ENCODE data around the gene CFAP90. TPM values are rescaled to one million over a fixed set of nuclear protein-coding genes. Genes with fewer than 3 reads are reported as not detected.

CFAP90 gene
- total RNA-seq, 1 donor from 2014 or later: 5.3 TPM

- Mint-ChIP-seq H3K36me3 (peaks cover 47% of the 10 kb centered on the region), H3K27me3 (no peaks in the 10 kb centered on the region), H3K9me3 (no peaks in the 10 kb centered on the region), H3K4me3 (no peak overlapping the region), H3K27ac (no peak overlapping the region), H3K4me1 (ENCODE audit: unreplicated experiment) (peaks cover 13% of the 10 kb centered on the region)
- DNase-seq (ENCODE audit: extremely low spot score, unreplicated experiment): no peak
- TF ChIP-seq CTCF (conservative IDR thresholded peaks at IDR 0.05): no peak
Observed at GRCh38 chr5:7878381-7878873, 27.5 kb upstream of the CFAP90 start.

- TF ChIP-seq CTCF (conservative IDR thresholded peaks at IDR 0.05): no peak
- Mint-ChIP-seq H3K27ac (no peak overlapping the region), H3K9me3 (no peaks in the 10 kb centered on the region), H3K36me3 (peaks cover 46% of the 10 kb centered on the region), H3K4me3 (no peak overlapping the region), H3K27me3 (no peaks in the 10 kb centered on the region), H3K4me1 (ENCODE audit: unreplicated experiment) (peaks cover 14% of the 10 kb centered on the region)
- no peak for DNase-seq (ENCODE audit: extremely low spot score, unreplicated experiment)
Observed at GRCh38 chr5:7877851-7878250, 26.9 kb upstream of the CFAP90 start.

GRCh38 chr5:7876867-7877266, 25.9 kb upstream of the CFAP90 start:
- no peak for DNase-seq (ENCODE audit: extremely low spot score, unreplicated experiment)
- Mint-ChIP-seq H3K9me3 (no peaks in the 10 kb centered on the region), H3K4me3 (no peak overlapping the region), H3K27ac (no peak overlapping the region), H3K4me1 (ENCODE audit: unreplicated experiment) (peaks cover 17% of the 10 kb centered on the region), H3K27me3 (no peaks in the 10 kb centered on the region), H3K36me3 (peaks cover 44% of the 10 kb centered on the region)
- no peak for TF ChIP-seq CTCF (conservative IDR thresholded peaks at IDR 0.05)

GRCh38 chr5:7875151-7875550, 24.2 kb upstream of the CFAP90 start:
- Mint-ChIP-seq H3K36me3 (peaks cover 32% of the 10 kb centered on the region), H3K9me3 (no peaks in the 10 kb centered on the region), H3K27me3 (no peaks in the 10 kb centered on the region), H3K4me1 (ENCODE audit: unreplicated experiment) (peaks cover 27% of the 10 kb centered on the region), H3K4me3 (no peak overlapping the region), H3K27ac (no peak overlapping the region)
- DNase-seq (ENCODE audit: extremely low spot score, unreplicated experiment): no peak
- TF ChIP-seq CTCF (conservative IDR thresholded peaks at IDR 0.05): no peak

DNA sequence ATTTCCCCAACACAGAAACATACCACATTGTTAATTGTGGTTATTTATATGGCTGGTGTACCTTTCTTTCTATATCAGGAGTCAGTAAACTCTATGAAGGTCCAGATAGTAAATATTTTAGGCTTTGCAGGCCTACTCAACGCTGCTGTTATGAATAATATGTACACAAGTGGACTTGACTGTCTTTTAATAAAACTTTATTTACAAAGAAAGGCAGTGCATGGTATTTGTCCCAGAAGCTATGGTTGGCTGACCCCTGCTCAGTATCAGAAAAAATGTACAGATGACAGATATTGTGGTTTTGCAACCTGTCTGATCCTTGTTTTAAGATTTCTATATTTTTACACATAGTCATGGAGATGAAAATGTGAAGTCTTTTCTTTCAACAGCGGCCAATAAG, 23.7 kb upstream of the CFAP90 start:
- Mint-ChIP-seq H3K27me3 (no peaks in the 10 kb centered on the region), H3K4me1 (ENCODE audit: unreplicated experiment) (peaks cover 32% of the 10 kb centered on the region), H3K36me3 (peaks cover 32% of the 10 kb centered on the region), H3K9me3 (no peaks in the 10 kb centered on the region), H3K4me3 (no peak overlapping the region), H3K27ac (no peak overlapping the region)
- no peak for TF ChIP-seq CTCF (conservative IDR thresholded peaks at IDR 0.05)
- no peak for DNase-seq (ENCODE audit: extremely low spot score, unreplicated experiment)

DNA sequence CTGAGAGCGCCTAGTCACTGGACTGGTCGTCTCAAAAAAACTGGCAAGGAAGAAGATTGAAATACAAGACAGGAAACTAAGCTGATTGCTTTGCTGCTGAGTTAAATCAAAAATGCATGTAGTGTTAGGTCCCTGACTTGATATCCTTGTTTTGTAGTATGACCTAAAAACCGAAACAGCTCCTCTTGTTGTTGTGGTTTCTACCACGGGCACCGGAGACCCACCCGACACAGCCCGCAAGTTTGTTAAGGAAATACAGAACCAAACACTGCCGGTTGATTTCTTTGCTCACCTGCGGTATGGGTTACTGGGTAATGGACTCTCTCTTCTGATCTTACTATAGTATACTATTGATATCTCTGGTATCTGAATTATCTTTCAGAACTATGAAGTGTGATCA, 22.3 kb upstream of the CFAP90 start:
- DNase-seq (ENCODE audit: extremely low spot score, unreplicated experiment): no peak
- TF ChIP-seq CTCF (conservative IDR thresholded peaks at IDR 0.05): no peak
- no peak overlapping the region for H3K4me3 Mint-ChIP-seq
- H3K27ac Mint-ChIP-seq: no peak overlapping the region
- H3K36me3 Mint-ChIP-seq: peaks cover 24% of the 10 kb centered on the region
- no peaks in the 10 kb centered on the region for H3K9me3 Mint-ChIP-seq
- H3K4me1 Mint-ChIP-seq (ENCODE audit: unreplicated experiment): peaks cover 33% of the 10 kb centered on the region
- H3K27me3 Mint-ChIP-seq: no peaks in the 10 kb centered on the region
